Measurements from ENCODE around the gene PTDSS2.
"Not testable (repeated sequence)": the region's sequence is repeated elsewhere in the genome, so short reads cannot be mapped to it uniquely, and the experiment has no call there.

Gene PTDSS2

GRCh38 chr11:413120-414081 is 36.7 kb upstream of the PTDSS2 start:
- DNase-seq (ENCODE audit: low read depth in 1 of 2, low spot score in 1 of 2): no peak

GRCh38 chr11:414318-414857 is 35.7 kb upstream of the PTDSS2 start:
- DNase-seq (ENCODE audit: low read depth in 1 of 2, low spot score in 1 of 2): no peak

- no peak for DNase-seq (ENCODE audit: low read depth in 1 of 2, low spot score in 1 of 2)
Observed at GRCh38 chr11:415640-416041, 34.4 kb upstream of the PTDSS2 start.

- no peak for DNase-seq (ENCODE audit: low read depth in 1 of 2, low spot score in 1 of 2)
Observed at GRCh38 chr11:416051-416756, 33.9 kb upstream of the PTDSS2 start.

- DNase-seq (ENCODE audit: low read depth in 1 of 2, low spot score in 1 of 2): no peak
Observed at GRCh38 chr11:416757-417621, 33.1 kb upstream of the PTDSS2 start.

GRCh38 chr11:417652-418342 is 32.3 kb upstream of the PTDSS2 start:
- DNase-seq (ENCODE audit: low read depth in 1 of 2, low spot score in 1 of 2): no peak

GRCh38 chr11:418343-419247 is 31.5 kb upstream of the PTDSS2 start:
- DNase-seq (ENCODE audit: low read depth in 1 of 2, low spot score in 1 of 2): no peak

GRCh38 chr11:419248-420005 is 30.7 kb upstream of the PTDSS2 start:
- no peak for DNase-seq (ENCODE audit: low read depth in 1 of 2, low spot score in 1 of 2)

GRCh38 chr11:420054-420910 is 29.8 kb upstream of the PTDSS2 start:
- no peak for DNase-seq (ENCODE audit: low read depth in 1 of 2, low spot score in 1 of 2)

GRCh38 chr11:420911-421321 is 29.2 kb upstream of the PTDSS2 start:
- no peak for DNase-seq (ENCODE audit: low read depth in 1 of 2, low spot score in 1 of 2)

- no peak for DNase-seq (ENCODE audit: low read depth in 1 of 2, low spot score in 1 of 2)
Observed at GRCh38 chr11:422249-422656, 27.8 kb upstream of the PTDSS2 start.

- DNase-seq (ENCODE audit: low read depth in 1 of 2, low spot score in 1 of 2): no peak
Observed at GRCh38 chr11:424232-424631, 25.8 kb upstream of the PTDSS2 start.

GRCh38 chr11:424766-425165 is 25.3 kb upstream of the PTDSS2 start:
- not testable (repeated sequence) for DNase-seq (ENCODE audit: low read depth in 1 of 2, low spot score in 1 of 2)

- no peak for DNase-seq (ENCODE audit: low read depth in 1 of 2, low spot score in 1 of 2)
Observed at GRCh38 chr11:425301-425700, 24.8 kb upstream of the PTDSS2 start.

- DNase-seq (ENCODE audit: low read depth in 1 of 2, low spot score in 1 of 2): no peak
Observed at GRCh38 chr11:426851-427250, 23.2 kb upstream of the PTDSS2 start.

GRCh38 chr11:428295-428694 is 21.8 kb upstream of the PTDSS2 start:
- no peak for DNase-seq (ENCODE audit: low read depth in 1 of 2, low spot score in 1 of 2)

GRCh38 chr11:429391-429790 is 20.7 kb upstream of the PTDSS2 start:
- DNase-seq (ENCODE audit: low read depth in 1 of 2, low spot score in 1 of 2): no peak

Measured in activated CD4-positive, alpha-beta T cell treated with anti-CD3 and anti-CD28 coated beads, Interleukin-2, amount 50 U/mL, for 24 hours (primary cell).